ENCODE results near the gene DHRS1. TPM values are rescaled to one million over a fixed set of nuclear protein-coding genes. Genes with fewer than 3 reads are reported as not detected.

Gene DHRS1
- total RNA-seq, 4 donors from 2014 or later = 22.7 to 33.0 (median 28.6) TPM

DNA sequence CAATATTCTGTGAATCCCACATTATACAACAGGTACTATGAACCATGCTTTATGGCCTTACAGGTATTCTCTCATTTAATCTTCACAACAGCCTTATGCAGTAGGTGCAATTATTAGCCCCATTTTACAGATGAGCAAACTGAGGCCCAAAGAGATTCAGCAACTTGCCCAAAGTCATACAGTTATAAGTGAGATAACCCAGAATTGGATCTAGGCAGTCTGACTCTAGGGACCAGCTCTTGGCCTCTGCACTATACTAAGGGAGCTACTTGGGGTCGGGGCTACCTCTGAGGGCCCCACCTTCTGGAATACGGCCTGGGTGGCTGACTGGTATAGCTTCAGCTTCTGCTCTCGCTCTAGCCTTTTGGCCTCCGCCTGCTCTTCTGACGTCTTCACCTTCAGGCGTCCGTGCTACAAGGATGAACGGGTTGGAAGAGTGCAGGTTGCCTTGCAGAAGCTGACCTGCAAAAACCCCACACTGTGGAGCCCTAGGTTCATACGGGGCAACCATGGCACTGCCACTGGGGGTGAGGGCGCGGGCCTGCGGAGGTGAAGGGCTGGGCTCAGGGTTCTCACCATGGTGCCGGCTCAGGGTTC is 28.9 kb downstream of the DHRS1 start:
- TF ChIP-seq, protein P1, sequence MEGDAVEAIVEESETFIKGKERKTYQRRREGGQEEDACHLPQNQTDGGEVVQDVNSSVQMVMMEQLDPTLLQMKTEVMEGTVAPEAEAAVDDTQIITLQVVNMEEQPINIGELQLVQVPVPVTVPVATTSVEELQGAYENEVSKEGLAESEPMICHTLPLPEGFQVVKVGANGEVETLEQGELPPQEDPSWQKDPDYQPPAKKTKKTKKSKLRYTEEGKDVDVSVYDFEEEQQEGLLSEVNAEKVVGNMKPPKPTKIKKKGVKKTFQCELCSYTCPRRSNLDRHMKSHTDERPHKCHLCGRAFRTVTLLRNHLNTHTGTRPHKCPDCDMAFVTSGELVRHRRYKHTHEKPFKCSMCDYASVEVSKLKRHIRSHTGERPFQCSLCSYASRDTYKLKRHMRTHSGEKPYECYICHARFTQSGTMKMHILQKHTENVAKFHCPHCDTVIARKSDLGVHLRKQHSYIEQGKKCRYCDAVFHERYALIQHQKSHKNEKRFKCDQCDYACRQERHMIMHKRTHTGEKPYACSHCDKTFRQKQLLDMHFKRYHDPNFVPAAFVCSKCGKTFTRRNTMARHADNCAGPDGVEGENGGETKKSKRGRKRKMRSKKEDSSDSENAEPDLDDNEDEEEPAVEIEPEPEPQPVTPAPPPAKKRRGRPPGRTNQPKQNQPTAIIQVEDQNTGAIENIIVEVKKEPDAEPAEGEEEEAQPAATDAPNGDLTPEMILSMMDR (IDR thresholded peaks at IDR 0.05; ENCODE audit: low read depth) = no peak

DNA sequence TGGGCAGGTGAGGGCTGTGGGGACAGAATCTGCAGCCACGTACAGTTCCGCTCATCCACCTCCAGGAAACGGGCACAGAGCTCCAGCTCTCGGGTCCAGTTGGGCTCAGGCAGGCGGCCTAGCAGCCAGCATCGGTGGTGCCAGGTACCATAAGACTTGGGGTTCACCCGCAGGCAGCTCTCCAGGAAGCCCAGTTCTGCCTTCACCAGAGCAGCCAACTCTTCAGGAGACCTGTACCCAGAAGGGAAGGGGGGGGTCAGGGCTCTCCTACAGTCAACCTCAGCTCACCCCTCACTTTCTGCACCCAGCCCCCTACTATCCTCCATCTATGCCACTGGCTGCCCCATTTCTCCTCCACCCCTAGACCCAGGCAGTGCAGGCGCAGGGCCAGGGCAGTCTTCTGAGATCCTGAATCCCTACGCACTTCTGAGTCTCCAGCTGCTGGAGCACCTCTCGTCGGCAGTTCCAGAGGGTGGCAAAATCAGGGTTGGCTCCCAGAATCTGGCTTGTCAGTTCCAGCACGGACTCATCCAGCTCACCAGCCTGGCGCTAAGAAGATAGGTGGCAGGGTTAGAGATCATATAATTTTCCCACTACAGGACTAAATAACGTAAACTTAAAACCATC is 29.6 kb downstream of the DHRS1 start:
- TF ChIP-seq, protein P1 (IDR thresholded peaks at IDR 0.05; ENCODE audit: low read depth) = no peak

DNA sequence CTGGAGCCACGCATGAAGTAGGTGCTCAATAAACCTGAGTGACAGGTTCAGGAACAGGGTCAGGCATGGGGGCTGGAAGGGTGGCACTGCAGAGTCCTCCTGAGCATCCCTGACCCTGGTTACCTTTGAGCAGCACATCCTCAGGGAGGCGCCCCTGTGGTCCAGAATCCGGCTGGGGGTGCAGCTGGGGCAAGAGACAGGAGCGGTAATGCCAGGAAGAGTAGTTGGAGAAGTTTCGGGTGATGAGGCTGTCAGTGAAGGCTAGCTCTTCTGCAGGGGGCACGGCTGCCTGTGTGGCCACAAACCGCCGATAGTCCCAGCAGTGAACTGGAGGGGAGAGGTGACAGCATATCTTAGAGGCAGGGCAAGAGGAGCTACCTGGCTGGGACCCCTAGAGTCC is 30.2 kb downstream of the DHRS1 start:
- TF ChIP-seq, protein P1 (IDR thresholded peaks at IDR 0.05; ENCODE audit: low read depth) = no peak

DNA sequence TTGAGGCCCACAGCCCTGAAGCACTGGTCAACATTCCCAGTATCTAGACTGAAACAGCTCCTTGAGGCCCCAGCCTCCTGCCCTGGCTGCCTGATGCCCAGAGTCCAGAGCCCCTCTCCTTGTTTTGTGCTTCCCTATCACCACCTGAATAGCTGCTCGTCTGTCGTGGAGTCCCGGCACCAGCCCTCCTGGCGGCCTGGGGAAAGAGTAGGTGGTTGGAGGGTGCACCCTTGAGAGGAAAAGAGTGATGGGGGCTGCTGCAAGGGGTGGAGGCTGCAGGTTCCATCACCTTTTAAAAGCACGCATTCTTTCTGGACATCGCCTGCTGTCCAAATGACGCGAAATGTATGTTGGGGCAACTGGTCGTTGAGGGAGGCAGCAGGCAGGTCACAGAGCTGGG is 31.4 kb downstream of the DHRS1 start:
- TF ChIP-seq, protein P1 (IDR thresholded peaks at IDR 0.05; ENCODE audit: low read depth) = no peak

DNA sequence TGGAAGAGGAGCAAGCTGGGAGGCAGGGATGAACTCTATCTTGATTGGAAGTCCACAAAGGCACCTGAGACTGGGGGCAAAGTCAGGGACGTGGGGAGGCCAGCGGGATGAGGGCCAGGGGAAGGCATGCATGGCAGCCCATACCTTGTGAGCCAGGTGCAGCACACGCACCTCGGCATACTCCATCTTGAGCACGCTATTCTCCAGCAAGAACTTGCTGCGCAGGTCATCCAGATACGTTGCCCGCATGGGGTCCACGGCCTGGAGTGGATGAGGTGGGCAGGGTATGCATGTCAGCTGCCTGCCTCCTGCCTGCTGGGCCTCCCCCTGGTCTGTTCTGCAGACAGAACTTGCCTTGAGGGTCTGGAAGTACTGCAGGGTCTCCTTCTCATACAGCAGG is 32.1 kb downstream of the DHRS1 start:
- TF ChIP-seq, protein P1 (IDR thresholded peaks at IDR 0.05; ENCODE audit: low read depth) = no peak

DNA sequence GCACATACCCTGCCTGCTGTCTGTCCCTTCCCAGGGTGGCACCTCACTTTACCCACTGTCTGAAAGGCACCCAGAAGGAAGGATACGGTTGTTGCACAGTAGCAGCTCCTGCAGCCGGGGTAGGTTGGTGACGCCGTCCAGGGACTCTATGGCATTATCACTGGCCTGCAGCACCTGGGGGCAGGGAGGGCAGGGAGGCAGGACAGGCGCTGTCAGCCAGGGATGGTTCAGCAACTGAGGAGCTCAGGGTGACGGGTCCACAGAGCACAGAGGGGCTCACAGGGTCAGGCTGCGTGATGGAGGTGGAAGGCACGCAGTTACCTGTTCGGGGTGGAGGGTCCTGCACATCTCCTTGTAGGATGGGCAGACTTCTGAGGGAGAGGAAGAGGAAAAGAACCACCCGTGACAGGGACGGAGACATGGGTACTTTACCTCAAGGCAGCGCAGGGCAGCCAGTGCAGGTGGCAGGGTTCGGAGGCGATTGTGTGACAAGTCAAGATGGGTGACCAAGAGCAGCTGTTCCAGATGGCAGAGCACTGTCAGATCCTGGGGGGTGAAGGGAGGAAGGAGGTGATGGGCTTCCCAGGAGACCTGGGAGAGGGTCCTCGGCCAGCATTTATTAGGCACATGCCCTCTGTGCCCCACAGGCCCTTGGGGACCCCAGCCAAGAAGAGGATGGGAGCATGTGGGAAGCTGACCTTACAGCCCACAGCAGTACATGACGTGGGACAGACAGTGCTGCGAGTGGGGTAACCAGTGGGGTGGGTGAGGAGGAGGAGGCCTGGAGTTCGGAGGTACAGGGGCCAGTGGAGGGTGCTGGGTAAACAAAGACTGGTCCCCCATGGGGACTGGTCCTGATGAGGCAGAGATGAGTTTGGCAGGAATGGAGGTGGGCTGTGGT is 33.0 kb downstream of the DHRS1 start:
- TF ChIP-seq, protein P1 (IDR thresholded peaks at IDR 0.05; ENCODE audit: low read depth) = no peak

DNA sequence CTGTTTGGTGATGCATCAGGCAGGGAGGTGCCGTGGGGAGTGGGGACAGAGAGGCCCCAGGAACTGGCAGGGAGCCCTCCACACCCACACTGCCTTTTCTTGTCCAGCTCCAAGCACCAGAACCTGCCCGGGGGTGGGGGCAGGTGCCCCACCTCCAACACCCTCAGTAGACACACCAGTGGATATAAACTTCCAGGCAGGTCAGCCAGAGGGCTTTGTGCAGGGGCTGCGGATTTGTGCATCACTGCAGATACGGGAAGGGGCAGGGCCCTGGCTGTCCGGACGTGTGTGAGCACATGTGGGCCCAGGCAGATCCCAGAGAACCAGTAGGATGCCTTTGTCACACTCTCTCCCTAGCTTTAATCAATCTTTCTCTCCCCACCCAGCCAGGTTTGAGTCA is 35.3 kb downstream of the DHRS1 start:
- TF ChIP-seq, protein P1 (IDR thresholded peaks at IDR 0.05; ENCODE audit: low read depth) = no peak

Data from subcutaneous adipose tissue (tissue), 4 donors.